ENCODE results near the gene MAN1B1. TPM values are rescaled to one million over a fixed set of nuclear protein-coding genes. Genes with fewer than 3 reads are reported as not detected.
A peak's percentile ranks its signal among the peaks of the same experiment; 100 is the strongest.
"Not testable (repeated sequence)": the region's sequence is repeated elsewhere in the genome, so short reads cannot be mapped to it uniquely, and the experiment has no call there.

The MAN1B1 gene
- total RNA-seq, 4 donors from 2014 or later: 57.7 to 81.0 (median 61.8) TPM

DNA sequence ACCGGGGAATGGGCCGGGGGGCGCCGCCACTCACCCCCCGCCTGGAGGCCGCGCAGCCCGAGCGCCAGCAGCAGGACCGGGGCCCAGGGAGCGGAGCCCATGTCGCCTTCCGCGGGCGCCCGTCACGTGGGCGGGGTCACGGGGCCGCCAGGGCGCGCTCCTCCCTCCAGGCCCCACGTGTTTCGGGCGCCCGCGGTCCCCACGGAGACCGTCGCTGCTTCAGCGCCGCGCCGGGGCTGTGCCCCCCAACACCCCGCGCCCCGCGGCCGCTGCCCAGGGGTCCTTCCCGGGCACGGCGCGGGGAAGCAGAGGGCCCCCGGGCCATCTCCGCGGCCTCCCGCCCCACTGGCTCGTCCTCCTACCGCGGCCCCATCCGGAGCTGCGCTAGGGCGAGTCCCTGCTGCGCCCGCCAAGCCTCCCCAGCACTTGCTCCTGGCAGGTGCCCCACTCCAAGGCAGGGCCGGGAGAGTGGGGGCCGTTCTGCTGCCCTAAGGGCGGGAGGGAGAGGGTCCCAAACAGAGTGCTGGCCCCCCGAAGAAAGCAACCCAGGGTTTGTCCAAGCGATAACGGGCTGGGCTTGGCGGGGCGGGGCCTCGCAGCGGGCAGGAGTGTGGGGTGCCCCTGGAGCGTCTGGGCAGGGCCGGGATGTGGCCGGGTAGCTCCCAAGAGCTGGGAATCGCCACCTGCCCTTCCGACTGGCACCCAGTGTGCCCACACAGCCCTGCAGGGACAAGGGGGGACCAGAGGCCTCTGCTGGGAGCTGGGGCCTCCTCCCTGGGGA lies 28.0 kb downstream of the MAN1B1 start, which contains the start of gene DPP7:
Gene DPP7, minus strand, starts transcription at position 121 of the 781 bp plus-strand sequence. Its CDS starts 20 bp downstream, at position 101.
- no peak for TF ChIP-seq CTCF (IDR thresholded peaks at IDR 0.05)
- peak within 1 kb of the TSS; percentile 72 for H3K4me3 ChIP-seq (ENCODE audit: low read depth, poor library complexity, severe bottlenecking)
- DNase-seq (ENCODE audit: low spot score in 2 of 2): peak; percentile 56 to 96
- intact Hi-C loops (cut with DNase I; ENCODE audit: low total_unique reads): loop anchor here (5.0 kb wide), 1 partner anchor 112 kb away; the partner anchor contains the start of genes CYSRT1 and RNF224
- WGBS, 2 donors: 3 to 9% methylated on average over 9 to 21 of the region's 70 CpGs

GRCh38 chr9:137115394-137116026 lies 28.7 kb downstream of the MAN1B1 start:
- no peak overlapping the region for H3K4me3 ChIP-seq (ENCODE audit: low read depth, poor library complexity, severe bottlenecking)
- intact Hi-C loops (cut with DNase I; ENCODE audit: low total_unique reads): loop anchor here (5.0 kb wide), 1 partner anchor 112 kb away; the partner anchor contains the start of genes CYSRT1 and RNF224
- DNase-seq (ENCODE audit: low spot score in 2 of 2): no peak
- WGBS, 2 donors: 67 to 83% methylated on average over 9 to 15 of the region's 21 CpGs
- no peak for TF ChIP-seq POLR2A (IDR thresholded peaks at IDR 0.05)

GRCh38 chr9:137116027-137116507 lies 29.3 kb downstream of the MAN1B1 start:
- no peak overlapping the region for H3K4me3 ChIP-seq (ENCODE audit: low read depth, poor library complexity, severe bottlenecking)
- no peak for TF ChIP-seq CTCF (IDR thresholded peaks at IDR 0.05)
- no peak for TF ChIP-seq POLR2A (IDR thresholded peaks at IDR 0.05)

GRCh38 chr9:137116728-137117127 lies 29.9 kb downstream of the MAN1B1 start:
- DNase-seq (ENCODE audit: low spot score in 2 of 2): no peak
- intact Hi-C loops (cut with DNase I; ENCODE audit: low total_unique reads): loop anchor here (5.0 kb wide), 1 partner anchor 111 kb away; the partner anchor contains the start of genes CYSRT1 and RNF224
- no peak for TF ChIP-seq POLR2A (IDR thresholded peaks at IDR 0.05)
- TF ChIP-seq CTCF (IDR thresholded peaks at IDR 0.05): no peak
- WGBS, 2 donors: 62 to 65% methylated on average over 17 of the region's 17 CpGs
- no peak overlapping the region for H3K4me3 ChIP-seq (ENCODE audit: low read depth, poor library complexity, severe bottlenecking)

More at GRCh38 chr9:137116027-137116507, 29.3 kb downstream of the MAN1B1 start:
- no peak for DNase-seq (ENCODE audit: low spot score in 2 of 2)
- intact Hi-C loops (cut with DNase I; ENCODE audit: low total_unique reads): loop anchor here (5.0 kb wide), 1 partner anchor 111 kb away; the partner anchor contains the start of genes CYSRT1 and RNF224
- 42 to 50% methylated on average over 5 to 6 of the region's 6 CpGs for WGBS, 2 donors

GRCh38 chr9:137117269-137117731 lies 30.5 kb downstream of the MAN1B1 start:
- no peak for DNase-seq (ENCODE audit: low spot score in 2 of 2)
- intact Hi-C loops (cut with DNase I; ENCODE audit: low total_unique reads): loop anchor here (5.0 kb wide), 1 partner anchor 110 kb away; the partner anchor contains the start of genes CYSRT1 and RNF224

GRCh38 chr9:137118092-137118603 lies 31.4 kb downstream of the MAN1B1 start:
- 74 to 81% methylated on average over 12 of the region's 12 CpGs for WGBS, 2 donors
- not testable (repeated sequence) for DNase-seq (ENCODE audit: low spot score in 2 of 2); H3K4me3 ChIP-seq (ENCODE audit: low read depth, poor library complexity, severe bottlenecking)
- intact Hi-C loops (cut with DNase I; ENCODE audit: low total_unique reads): loop anchor here (5.0 kb wide), 1 partner anchor 109 kb away; the partner anchor contains the start of genes CYSRT1 and RNF224

More at GRCh38 chr9:137117269-137117731, 30.5 kb downstream of the MAN1B1 start:
- TF ChIP-seq POLR2A (IDR thresholded peaks at IDR 0.05) (no peak), CTCF (IDR thresholded peaks at IDR 0.05) (no peak)
- 84 to 86% methylated on average over 15 of the region's 15 CpGs for WGBS, 2 donors
- no peak overlapping the region for H3K4me3 ChIP-seq (ENCODE audit: low read depth, poor library complexity, severe bottlenecking)

DNA sequence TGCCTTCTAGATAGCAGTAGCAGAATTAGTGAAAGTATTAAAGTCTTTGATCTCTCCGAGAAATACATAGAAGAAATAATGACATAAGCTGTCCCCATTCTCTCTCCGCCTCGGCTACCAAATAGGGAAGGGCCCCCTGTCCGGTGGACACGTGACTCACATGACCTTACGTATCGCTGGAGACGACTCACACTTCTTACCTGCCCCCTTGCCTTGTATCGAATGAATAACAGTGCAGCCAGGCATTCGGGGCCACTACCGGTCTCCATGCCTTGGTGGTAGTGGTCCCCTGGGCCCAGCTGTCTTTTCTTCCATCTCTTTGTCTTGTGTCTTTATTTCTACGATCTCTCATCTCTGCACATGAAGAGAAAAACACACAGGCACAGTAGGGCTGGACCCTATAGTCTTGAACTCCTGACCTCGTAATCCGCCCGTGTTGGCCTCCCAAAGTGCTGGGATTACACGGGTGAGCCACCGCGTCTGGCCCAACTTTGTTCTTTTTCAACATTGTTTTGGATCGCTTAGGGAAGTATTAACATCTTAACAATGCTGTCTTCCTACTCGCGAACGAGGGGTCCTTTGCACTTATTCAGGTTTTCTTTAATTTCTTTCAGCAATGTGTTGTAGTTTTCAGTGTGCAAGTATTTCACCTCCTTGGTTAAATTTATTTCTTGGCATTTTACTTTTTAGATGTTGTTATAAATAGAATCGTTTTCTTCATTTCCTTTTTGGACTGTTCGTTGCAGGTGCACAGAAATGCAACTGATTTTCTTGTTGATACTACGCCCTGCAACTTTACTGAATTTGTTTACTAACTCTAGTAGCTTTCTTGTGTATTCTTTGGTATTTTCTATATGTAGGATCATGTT lies 35.4 kb downstream of the MAN1B1 start:
- intact Hi-C loops (cut with DNase I; ENCODE audit: low total_unique reads); H3K4me3 ChIP-seq (ENCODE audit: low read depth, poor library complexity, severe bottlenecking); DNase-seq (ENCODE audit: low spot score in 2 of 2): not testable (repeated sequence)
- 75% methylated on average over 21 to 22 of the region's 25 CpGs for WGBS, 2 donors

- WGBS, 2 donors: 85 to 86% methylated on average over 16 of the region's 16 CpGs
- DNase-seq (ENCODE audit: low spot score in 2 of 2); H3K4me3 ChIP-seq (ENCODE audit: low read depth, poor library complexity, severe bottlenecking); intact Hi-C loops (cut with DNase I; ENCODE audit: low total_unique reads): not testable (repeated sequence)
Measured at GRCh38 chr9:137122796-137123467, 36.1 kb downstream of the MAN1B1 start.

Data from lower leg skin (tissue), 4 donors.